Esophagus muscularis mucosa (tissue), 4 donors: ENCODE data around the gene HBZ.

Source experiments
- CTCF ChIP-seq, 3 experiments: fragments of 200-600 bp in 2 of 3; fragments of 450-650 bp in 1 of 3; sonication (generic) in 2 of 3; IDR thresholded peaks; one replicate each; pipeline ENCODE4 v1.5.1; 2017 to 2019; ENCODE audit warnings: antibody characterized with exemption in 3 of 3, mild to moderate bottlenecking in 2 of 3, moderate library complexity in 1 of 3
- EP300 ChIP-seq: sonication (generic); formaldehyde crosslinking; IDR thresholded peaks from one replicate; pipeline ENCODE4 v1.6.1; 2017; ENCODE audit warnings: antibody characterized with exemption
- POLR2A ChIP-seq: fragments of 450-650 bp; IDR thresholded peaks from one replicate; pipeline ENCODE4 v1.6.1; 2017; ENCODE audit warnings: antibody characterized with exemption, moderate library complexity, mild to moderate bottlenecking, low read depth
- POLR2AphosphoS5 ChIP-seq, 2 donors: sonication (generic); formaldehyde crosslinking; IDR thresholded peaks; one replicate each; pipeline ENCODE4 v1.6.1; 2017; ENCODE audit warnings: antibody characterized with exemption in 2 of 2

GRCh38 chr16:106623-107324 lies 45.7 kb upstream of the HBZ start:
- no peak for TF ChIP-seq POLR2A
- peak; percentile 67 to 83 (median 77) for TF ChIP-seq CTCF (IDR thresholded peaks at IDR 0.05)
- TF ChIP-seq POLR2AphosphoS5 (IDR thresholded peaks at IDR 0.05): peak in 1 of 2 donors; percentile 31
- TF ChIP-seq EP300: no peak
